LNCaP clone FGC (cell line): ENCODE results near the gene LDLRAD4.
"Not testable (repeated sequence)": the region's sequence is repeated elsewhere in the genome, so short reads cannot be mapped to it uniquely, and the experiment has no call there.

Source experiments
- DNase-seq: peaks from one replicate; pipeline ENCODE4 v3.0.0-alpha.2; 2011; ENCODE audit warnings: low read depth
- H3K4me3 ChIP-seq: 2 replicates; pipeline ENCODE4 v1.5.1; 2011; ENCODE audit warnings: mild to moderate bottlenecking, low read depth, low read length, control low read depth
- CTCF ChIP-seq: IDR thresholded peaks from 2 replicates; pipeline ENCODE4 v1.5.1; 2012; ENCODE audit warnings: mild to moderate bottlenecking; ENCODE audit not compliant: control insufficient read depth, insufficient read depth; ENCODE audit errors: extremely low read depth

Gene LDLRAD4

DNA sequence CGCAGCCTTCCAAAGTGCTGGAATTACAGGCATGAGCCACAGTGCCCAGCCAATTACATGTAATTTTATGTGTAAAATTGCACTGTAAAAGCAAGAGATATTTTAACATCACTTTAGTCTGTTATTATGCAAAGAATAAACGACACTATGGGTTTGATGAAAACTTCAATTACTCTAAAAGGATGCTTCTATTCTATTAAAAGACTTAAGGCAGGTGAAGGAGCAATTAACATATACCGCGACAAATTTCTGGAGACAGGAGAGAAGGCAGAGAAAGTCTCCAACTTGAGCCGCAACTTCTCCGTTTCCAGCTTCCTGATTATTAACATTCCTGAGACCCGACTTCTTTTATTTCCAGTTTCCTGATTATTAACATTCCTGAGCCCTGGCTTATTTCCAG, 454.1 kb downstream of the LDLRAD4 start:
- H3K4me3 ChIP-seq, result no peak overlapping the region
- DNase-seq, result no peak

DNA sequence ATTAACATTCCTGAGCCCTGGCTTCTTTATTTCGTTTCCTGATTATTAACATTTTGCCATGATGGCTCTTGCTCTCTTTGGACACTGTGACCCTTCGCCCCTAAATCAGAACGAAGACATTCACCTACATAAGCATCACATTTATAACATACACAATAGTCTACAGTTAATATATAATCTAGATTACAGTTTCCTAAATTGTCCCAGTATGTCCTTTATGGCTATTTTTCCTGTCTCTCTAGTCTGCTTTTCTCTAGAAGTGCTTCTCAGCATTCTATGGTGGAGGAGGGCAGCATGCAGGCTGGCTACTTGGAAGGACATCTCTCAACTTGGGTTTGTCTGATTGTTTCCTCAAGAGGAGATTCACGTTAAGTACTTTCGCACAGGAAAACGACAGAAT, 457.9 kb downstream of the LDLRAD4 start:
- no peak for DNase-seq
- H3K4me3 ChIP-seq, result no peak overlapping the region
- no peak for TF ChIP-seq CTCF

More for the DNA sequence above, 454.1 kb downstream of the LDLRAD4 start:
- TF ChIP-seq CTCF, result no peak

- DNase-seq, result not testable (repeated sequence)
Measured at GRCh38 chr18:13677350-13677749, 458.8 kb downstream of the LDLRAD4 start.

DNA sequence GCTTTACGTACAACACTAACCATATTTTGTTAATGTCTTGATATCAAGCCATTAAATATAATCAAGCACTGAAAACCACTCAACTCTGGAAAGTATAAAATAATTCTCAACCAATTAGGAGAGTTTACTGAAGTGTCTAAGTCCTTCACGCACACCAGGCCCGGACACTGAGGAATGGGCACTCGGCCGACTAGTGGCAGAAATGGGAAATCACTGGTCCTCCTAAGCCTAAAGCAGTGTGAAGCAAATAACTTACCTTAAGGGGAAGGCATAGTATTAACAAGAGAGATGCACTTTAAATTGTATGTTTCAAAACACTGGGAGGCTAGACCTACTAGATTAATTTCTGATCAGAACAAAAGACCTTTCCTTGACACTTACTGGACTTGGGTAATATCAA, 462.1 kb downstream of the LDLRAD4 start:
- no peak for DNase-seq
- no peak overlapping the region for H3K4me3 ChIP-seq
- TF ChIP-seq CTCF, result peak; percentile 33

More at GRCh38 chr18:13677350-13677749, 458.8 kb downstream of the LDLRAD4 start:
- H3K4me3 ChIP-seq, result not testable (repeated sequence)

- no peak overlapping the region for H3K4me3 ChIP-seq
- no peak for TF ChIP-seq CTCF
- DNase-seq, result no peak
Measured at GRCh38 chr18:13681701-13682100, 463.1 kb downstream of the LDLRAD4 start.

DNA sequence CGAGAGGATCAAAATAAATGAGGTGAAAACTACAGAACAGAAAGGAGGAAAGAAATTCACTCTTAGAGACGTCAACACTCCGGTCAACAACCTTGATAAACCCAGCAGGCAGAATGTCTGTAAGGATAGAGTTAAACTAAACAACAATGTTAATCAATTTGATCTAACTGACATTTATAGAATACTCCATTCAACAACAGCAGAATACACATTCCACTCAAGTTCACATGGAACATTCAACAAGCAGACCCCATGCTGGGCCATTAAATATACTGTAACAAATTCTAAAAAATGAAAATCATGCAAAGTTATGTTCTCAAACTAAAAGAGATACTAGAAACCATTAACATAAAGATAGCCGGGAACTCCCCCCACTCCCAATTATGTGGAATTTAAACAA, 466.0 kb downstream of the LDLRAD4 start:
- TF ChIP-seq CTCF, result no peak
- no peak overlapping the region for H3K4me3 ChIP-seq

DNA sequence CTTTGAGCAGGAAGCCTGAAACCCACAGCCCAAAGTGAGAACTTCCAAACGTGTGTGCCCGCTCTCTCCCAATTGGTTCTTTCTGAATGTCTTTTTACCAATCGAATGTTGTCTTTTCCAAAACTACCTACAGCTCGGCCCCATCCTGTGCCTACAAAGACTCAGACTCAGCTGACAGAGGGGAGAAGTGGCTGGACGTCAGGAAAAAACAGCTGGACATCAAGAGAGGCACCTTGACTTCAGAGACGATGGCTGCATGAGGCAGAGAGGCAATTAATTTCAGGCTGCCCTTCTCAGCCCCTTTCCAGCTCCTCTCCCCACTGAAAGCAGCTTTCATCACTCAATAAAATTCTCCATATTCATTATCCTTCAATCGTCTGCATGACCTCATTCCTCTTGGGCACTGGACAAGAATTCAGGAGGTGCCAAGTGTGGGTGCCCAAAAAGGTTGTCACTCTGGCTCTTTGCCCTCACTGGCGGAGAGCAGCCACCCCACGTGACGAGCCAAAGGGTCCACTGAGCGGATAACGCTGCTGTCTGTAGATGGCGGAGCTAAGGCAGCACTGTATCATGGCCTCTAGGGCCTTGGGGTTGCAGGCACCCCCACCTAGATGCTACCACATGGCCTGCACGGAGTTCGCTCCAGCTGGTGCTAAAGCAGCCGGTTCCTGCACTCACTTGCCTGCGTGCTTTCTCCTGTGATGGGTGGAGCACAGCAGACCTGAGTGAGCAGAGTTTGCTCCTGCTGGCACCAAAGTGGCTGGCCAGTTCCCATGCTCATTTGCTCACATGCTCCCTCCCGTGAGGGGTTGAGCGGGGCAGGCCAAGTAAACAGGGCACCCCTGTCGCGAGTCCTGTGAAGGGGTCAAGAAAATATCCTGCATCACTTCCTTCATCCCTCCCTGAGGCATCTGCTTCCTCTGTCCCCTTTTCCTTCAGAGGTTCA, 469.9 kb downstream of the LDLRAD4 start:
- H3K4me3 ChIP-seq, result no peak overlapping the region
- no peak for TF ChIP-seq CTCF
- no peak for DNase-seq

More for the DNA sequence above, 466.0 kb downstream of the LDLRAD4 start:
- no peak for DNase-seq

DNA sequence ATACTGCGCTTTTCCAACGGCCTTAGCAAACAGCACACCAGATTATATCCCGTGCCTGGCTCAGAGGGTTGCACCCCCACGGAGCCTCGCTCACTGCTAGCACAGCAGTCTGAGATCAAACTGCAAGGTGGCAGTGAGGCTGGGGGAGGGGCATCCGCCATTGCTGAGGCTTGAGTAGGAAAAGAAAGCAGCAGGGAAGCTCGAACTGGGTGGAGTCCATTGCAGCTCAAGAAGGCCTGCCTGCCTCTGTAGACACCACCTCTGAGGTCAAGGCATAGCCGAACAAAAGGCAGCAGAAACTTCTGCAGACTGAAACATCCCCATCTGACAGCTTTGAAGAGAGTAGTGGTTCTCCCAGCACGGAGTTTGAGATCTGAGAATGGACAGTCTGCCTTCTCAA, 471.5 kb downstream of the LDLRAD4 start:
- H3K4me3 ChIP-seq, DNase-seq: not testable (repeated sequence)

DNA sequence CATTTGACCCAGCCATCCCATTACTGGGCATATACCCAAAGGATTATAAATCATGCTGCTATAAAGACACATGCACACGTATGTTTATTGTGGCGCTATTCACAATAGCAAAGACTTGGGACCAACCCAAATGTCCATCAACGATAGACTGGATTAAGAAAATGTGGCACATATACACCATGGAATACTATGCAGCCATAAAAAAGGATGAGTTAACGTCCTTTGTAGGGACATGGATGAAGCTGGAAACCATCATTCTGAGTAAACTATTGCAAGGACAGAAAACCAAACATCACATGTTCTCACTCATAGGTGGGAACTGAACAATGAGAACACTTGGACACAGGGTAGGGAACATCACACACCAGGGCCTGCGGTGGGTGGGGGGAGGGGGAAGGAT, 476.8 kb downstream of the LDLRAD4 start:
- not testable (repeated sequence) for DNase-seq, H3K4me3 ChIP-seq
